Measurements from ENCODE around the gene TARDBP. TPM values are rescaled to one million over a fixed set of nuclear protein-coding genes. Genes with fewer than 3 reads are reported as not detected.
"Not testable (repeated sequence)": the region's sequence is repeated elsewhere in the genome, so short reads cannot be mapped to it uniquely, and the experiment has no call there.

Gene TARDBP
- total RNA-seq, 1 experiment from 2014 or later: 84.6 TPM

GRCh38 chr1:11059155-11059967 is 46.9 kb downstream of the TARDBP start:
- no peak for DNase-seq (ENCODE audit: low read depth)

GRCh38 chr1:11059968-11060830 is 47.7 kb downstream of the TARDBP start, which contains the start of gene SRM:
SRM (minus strand) TSS chr1:11060018; CDS start chr1:11059943, 75 bp downstream.
- peak; percentile 86 for DNase-seq (ENCODE audit: low read depth)

GRCh38 chr1:11061652-11062365 is 49.4 kb downstream of the TARDBP start:
- no peak for DNase-seq (ENCODE audit: low read depth)

- peak; percentile 43 for DNase-seq (ENCODE audit: low read depth)
Observed at GRCh38 chr1:11062965-11063401, 50.5 kb downstream of the TARDBP start.

GRCh38 chr1:11063937-11064537 is 51.6 kb downstream of the TARDBP start:
- DNase-seq (ENCODE audit: low read depth): not testable (repeated sequence)

- no peak for DNase-seq (ENCODE audit: low read depth)
Observed at GRCh38 chr1:11064942-11065341, 52.5 kb downstream of the TARDBP start.

- DNase-seq (ENCODE audit: low read depth): no peak
Observed at GRCh38 chr1:11065796-11066195, 53.3 kb downstream of the TARDBP start.

GRCh38 chr1:11067716-11068599 is 55.5 kb downstream of the TARDBP start:
- DNase-seq (ENCODE audit: low read depth): no peak

- DNase-seq (ENCODE audit: low read depth): no peak
Observed at GRCh38 chr1:11068600-11069473, 56.4 kb downstream of the TARDBP start.

- DNase-seq (ENCODE audit: low read depth): no peak
Observed at GRCh38 chr1:11070876-11071275, 58.4 kb downstream of the TARDBP start.

GRCh38 chr1:11071463-11072215 is 59.2 kb downstream of the TARDBP start:
- DNase-seq (ENCODE audit: low read depth): no peak

- DNase-seq (ENCODE audit: low read depth): no peak
Observed at GRCh38 chr1:11072216-11072917, 59.9 kb downstream of the TARDBP start.

GRCh38 chr1:11073398-11073797 is 60.9 kb downstream of the TARDBP start:
- not testable (repeated sequence) for DNase-seq (ENCODE audit: low read depth)

All from HT1080 (cell line).